Activated naive CD8-positive, alpha-beta T cell treated with anti-CD3 and anti-CD28 coated beads, Interleukin-2, amount 50 U/mL, for 16 hours (primary cell): ENCODE measurements around the gene MARK2.
"Not testable (repeated sequence)": the region's sequence is repeated elsewhere in the genome, so short reads cannot be mapped to it uniquely, and the experiment has no call there.

Experiments
- DNase-seq: peaks from one replicate; pipeline ENCODE4 v3.0.0-alpha.2; 2020; ENCODE audit warnings: low read depth, low spot score

Gene MARK2

DNA sequence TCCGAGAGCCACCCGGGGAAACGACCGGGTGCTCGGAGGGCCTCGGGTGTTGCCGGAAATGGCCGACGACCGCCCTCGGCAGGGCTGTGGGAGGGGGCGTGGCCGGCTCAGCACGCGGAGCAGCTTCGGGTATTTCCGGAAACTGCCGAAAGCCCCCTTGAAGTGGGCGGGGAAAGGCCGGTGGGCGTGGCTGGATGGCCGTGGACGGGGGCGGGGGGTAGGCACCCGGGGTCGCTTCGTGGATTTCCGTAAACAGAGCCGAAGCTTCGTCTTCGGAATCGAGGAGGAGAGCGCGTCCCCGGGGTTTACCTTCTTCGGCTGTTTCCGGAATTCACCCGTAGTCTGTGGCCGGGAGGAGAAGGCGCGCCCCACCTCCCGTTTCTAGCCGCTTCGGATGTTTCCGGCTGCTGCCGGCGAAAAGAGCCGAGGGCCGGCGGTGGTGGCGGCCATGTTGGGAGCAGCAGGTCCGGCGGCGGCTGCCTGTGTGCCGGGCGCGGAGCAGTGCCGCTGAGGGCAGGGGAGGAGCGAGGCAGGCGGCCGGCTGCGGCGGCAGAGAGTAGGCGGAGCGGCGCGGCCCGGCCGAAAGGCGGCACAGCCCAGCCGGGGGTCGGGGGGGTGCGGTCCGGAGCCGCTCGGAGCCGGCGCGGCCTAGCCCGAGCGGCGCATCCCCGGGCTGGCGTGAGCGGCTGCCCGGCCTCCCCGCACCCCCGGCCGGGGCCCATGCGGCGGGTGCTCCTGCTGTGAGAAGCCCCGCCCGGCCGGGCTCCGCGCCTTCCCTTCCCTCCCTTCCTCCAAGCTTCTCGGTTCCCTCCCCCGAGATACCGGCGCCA, at the start of gene MARK2:
Gene MARK2, plus strand, starts transcription at position 433 of the 830 bp plus-strand sequence. Its CDS starts 397 bp downstream, at position 830.
- DNase-seq, result peak; percentile 99

DNA sequence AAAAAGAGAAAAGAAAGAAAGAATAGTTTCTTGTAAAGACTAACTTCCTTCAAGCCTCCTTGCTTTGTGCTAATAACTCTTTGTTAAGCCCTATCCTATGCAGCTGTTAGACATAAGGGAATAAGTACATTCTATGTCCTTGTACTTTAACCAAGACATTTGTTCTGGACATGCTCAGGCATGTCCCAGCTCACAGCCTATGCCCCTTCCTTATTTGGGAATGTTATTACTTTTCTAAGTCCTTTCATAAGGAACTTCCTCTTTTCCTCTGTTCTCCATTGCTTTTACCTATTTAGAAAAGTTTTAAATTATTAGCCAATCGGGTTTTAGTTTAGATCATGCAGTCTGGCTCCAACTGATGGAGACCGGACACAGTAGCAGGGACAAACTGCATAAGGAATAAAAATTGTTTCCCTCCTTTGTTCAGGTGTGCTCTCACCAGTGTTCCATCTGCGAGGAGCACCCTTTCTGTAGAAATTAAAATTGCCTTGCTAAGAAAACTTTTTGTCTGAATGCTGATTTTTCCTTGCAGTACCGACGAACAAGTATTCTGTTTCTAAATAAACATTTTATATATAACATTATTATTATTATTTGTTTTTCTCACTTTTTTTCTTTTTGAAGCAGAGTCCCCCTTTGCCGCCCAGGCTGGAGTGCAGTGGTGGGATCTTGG, 47.3 kb upstream of the MARK2 start:
- DNase-seq, result no peak

DNA sequence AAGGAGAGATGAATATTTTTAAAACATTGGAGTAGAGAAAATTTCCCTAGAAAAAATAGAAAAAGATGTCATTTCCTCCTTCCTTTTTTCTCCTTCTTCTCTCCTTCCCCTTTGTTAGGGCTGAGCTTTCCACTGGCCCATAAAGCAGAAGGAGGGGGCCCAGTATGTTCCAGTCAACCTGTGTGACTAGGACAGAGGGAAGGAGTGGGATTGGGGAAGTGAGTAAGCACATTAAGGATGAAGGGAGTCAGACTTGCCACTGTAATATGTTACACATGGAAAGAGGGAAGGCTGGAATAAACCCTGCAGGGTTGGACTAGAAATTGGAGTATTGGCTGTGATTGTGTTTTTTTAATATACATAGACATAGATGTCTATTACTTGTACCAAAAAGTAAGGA, 45.7 kb upstream of the MARK2 start:
- no peak for DNase-seq

DNA sequence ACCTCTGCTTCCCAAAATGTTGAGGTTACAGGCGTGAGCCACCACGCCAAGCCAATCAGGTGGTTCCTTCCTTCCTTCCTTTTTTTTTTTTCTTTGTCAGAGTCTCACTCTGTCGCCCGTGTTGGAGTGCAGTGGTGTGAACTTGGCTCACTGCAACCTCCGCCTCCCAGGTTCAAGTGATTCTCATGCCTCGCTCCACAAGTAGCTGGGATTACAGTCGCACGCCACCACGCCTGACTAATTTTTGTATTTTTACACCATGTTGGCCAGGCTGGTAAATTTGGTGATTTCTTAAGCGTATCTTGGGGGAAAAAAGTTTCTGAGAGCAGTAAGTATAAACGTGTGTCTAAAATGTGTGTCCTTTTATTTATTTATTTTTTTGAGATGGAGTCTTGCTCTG, 43.8 kb upstream of the MARK2 start:
- no peak for DNase-seq

DNA sequence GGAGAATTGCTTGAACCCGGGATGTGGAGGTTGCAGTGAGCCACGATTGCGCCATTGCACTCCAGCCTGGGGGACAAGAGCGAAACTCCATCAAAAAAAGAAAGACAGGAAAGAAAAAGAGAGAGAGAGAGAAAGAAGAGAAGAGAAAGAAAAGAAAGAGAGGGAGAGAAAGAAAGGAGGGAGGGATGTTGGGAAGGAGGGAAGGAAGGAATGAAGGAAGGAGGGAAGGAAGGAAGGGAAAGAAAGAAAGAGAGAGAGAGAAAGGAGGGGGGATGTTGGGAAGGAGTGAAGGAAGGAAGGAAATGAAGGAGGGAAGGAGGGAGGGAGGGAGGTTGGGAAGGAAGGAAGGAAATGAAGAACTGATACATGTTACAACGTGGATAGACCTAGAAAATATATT, 38.0 kb upstream of the MARK2 start:
- no peak for DNase-seq

DNA sequence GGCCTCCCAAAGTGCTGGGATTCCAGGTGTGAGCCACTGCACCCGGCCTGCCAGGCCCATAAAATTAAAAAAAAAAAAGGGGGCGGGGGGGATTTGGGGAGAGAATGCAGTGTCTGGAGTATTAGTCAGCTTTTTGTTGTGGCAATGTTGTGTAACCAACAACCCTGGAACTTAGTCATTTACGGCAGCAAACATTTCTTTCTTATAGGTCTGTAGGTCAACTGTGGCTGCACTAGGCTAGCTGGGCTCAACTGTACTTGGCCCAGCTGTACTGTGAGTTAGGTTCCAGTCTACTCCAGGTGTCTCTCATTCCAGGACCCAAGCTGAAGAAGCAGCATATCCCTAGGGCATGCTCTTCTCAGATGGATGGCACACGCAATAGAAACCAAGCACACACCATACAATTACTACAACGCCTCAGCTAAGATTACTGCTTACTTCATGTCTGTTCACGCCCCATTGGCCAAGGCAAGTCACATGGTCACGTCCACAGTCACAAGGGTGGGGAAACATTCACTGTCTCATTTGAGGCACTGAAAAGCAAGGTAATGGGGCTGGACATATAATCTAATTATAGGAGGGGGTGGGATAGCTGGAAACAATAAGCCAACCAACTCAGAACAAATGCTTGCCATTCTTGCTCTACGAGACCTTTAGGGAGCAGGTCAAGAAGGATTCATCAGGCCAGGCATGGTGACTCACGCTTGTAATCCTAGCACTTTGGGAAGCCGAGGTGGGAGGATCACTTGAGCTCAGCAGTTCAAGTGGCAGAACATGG, 36.1 kb upstream of the MARK2 start:
- no peak for DNase-seq

DNA sequence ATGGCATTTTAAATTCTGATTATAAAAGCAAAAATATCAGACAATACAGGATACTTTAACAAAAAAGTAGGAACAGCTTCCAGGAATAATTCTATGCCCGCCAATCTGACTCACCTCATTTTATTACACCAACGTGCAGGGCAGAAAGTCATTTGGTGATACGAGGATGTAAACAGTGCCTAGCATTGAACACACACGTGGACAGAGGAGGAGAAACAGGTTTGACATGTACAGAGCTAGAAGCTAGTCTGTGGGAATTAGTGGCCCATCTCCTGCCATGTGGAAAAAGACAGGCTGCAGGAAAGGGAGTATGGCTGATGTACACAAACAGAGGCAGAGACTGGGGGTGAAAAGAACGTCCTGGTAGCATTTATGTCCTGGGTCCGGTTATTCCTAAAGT, 34.7 kb upstream of the MARK2 start:
- no peak for DNase-seq

DNA sequence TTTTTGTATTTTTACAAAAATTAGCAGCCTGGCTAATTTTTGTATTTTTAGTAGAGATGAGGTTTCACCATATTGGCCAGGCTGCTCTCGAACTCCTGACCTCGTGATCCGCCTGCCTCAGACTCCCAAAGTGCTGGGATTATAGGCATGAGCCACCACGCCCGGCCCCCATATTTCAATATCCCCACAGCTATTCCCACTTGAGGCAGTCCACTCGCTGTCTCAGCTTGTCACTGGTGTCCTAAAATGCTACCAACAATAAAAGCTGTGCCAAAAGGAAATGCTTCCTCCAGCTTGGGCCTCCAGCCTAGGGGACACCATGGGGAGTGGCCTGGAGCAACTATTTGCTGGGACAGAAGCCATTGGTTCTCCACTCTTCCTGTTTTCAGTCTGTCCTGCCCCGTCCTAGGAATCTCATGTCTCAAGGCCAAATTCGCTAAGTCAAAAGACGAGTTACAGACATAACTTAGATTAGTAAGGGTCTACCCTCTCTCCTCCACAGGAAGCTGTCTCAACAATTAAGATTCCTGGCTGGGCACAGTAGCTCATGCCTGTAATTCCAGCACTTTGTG, 33.0 kb upstream of the MARK2 start:
- DNase-seq, result no peak

DNA sequence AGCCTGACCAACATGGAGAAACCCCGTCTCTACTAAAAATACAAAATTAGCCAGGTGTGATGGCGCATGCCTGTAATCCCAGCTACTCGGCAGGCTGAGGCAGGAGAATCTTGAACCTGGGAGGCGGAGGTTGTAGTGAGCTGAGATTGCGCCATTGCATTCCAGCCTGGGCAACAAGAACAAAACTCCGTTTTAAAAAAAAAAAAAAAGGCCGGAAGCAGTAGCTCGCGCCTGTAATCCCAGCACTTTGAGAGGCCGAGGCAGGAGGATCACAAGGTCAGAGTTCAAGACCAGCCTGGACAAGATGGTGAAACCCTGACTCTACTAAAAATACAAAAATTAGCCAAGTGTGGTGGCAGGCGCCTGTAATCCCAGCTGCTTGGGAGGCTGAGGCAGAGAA, 28.5 kb upstream of the MARK2 start:
- DNase-seq, result not testable (repeated sequence)

DNA sequence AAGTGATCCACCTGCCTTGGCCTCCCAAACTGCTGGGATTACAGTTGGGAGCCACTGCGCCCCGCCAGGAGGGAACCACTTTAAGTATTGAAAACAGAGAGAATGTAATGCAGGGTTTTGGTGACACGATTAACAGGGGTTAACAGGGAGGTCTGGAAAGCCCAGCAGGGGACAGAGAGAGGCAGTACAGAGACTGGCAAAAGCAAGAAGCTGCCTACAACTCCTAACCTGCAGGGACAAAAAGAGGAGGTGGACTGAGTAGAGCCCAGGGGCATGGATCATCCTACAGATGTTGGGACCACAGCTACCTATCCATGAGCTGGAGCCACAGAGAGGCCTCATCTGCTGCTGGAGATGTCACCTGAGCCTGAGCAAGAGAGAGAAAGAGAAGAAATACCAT, 27.4 kb upstream of the MARK2 start:
- DNase-seq, result no peak

DNA sequence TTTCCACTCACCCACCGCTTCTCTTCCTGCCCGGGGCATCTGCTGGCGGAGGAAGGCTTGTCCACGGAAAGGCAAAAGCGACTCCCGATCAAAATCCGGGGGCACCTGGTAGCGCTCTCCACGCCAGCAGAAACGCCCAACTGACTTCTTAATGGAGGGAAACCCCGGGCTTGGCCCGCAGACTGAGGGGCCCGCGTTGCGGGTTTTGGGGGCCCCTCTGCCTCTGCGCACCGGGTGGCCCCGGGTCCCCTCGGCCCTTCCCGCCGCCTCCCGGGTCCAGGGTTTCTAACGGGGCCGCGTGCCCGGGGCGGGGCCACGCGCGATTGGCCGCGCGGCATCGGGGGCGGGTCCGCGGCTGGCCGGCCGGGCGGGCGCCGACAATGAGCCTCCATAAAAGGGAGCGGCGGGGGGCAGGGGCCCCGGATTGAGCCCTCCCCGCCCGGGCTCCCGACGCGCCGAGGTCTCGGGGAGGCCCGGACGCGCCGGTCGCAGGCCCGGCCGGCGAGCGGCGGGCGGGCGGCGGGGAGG, 25.8 kb upstream of the MARK2 start, which contains the start of gene SPINDOC:
Gene SPINDOC, plus strand, starts transcription at position 422 of the 528 bp plus-strand sequence. CDS start 231 bp downstream, outside the sequence.
- DNase-seq, result peak; percentile 16

DNA sequence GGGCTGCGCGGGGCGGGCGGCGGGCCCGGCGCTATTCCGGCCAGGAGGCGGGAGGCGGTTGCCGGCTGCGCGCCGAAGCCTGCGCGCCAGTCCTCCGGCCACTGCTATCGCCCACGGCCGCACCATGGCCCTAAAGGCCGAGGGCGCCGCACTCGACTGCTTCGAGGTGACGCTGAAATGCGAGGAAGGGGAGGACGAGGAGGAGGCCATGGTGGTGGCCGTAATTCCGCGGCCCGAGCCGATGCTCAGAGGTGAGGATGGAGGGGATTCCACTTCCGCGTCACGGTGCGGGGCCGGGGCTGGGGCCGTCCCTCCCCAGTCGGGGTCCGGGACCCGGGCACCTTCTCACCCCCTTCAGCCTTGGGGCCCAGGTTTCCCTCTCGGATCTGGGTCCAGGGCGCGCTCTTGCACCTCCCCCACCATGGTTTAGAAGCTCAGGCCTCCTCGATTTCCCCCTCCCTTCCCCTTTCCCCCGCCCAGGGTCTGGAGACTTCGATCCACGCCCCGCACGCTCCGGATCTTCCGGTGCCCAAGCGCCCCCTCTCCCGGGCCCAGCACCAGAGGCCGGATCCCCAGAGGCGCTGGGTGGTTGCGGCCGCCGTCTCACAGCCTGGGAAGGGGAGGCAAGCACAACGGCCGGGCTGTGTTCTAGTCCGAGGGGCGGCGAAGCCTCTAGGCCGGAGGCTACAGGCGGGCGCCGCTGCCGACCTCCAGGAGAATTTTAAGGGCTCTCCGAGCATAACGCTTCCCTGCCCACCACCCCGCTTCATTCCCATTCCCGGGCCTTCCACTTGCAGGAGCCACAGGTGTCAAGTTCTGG, 25.1 kb upstream of the MARK2 start:
- DNase-seq, result no peak

DNA sequence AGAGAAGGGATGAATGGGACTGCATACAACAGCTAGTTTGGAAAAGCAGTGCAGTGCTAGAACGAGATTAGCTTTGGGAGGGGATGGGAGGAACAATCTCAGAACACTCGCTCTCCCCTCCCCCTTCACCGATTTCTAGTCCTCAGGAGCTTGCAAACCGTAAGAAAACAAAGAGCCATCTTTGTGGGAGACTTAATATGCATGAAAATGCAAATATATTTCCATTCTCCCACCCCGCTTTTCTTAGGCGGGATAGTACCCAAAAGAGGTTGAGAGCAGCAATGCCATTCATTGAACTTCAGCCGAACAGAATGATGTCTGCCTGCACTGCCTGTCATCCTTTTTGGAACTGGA, 24.6 kb upstream of the MARK2 start:
- DNase-seq, result no peak

DNA sequence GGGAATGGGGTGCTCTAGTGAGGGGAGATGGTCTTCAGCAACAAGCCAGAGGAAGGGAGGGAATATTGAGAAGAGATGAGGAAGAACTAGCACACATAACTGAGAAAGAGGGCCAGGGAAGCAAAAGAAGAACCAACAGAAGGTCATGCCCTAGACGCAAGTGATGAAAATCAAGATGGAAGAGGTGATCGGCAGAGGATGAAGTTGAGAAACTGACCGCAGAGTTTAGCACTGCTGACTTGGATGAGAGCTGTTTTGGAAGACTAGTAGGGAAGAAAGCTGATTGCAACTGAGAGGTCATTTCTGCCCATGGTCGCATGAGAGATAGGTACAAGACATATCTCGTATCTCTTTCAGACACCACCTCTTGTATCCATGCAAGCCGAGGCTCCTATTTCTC, 22.7 kb upstream of the MARK2 start:
- no peak for DNase-seq

DNA sequence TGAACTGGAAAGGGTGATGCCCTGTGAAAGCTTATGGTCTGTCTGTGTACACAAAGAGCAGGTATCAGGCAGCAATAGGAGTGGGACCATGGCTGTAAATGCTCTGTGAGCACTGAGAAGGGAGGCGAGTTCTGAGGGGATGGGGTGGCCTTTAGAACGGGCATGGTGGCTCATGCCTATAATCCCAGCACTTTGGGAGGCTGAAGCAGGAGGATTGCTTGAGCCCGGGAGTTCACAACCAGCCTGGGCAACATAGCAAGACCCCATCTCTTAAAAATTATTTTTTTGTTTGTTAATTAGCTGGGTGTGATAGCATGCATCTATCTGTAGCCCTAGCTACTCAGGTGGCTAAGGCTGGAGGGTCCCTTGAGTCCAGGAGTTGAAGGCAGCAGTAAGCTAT, 22.2 kb upstream of the MARK2 start:
- DNase-seq, result no peak

DNA sequence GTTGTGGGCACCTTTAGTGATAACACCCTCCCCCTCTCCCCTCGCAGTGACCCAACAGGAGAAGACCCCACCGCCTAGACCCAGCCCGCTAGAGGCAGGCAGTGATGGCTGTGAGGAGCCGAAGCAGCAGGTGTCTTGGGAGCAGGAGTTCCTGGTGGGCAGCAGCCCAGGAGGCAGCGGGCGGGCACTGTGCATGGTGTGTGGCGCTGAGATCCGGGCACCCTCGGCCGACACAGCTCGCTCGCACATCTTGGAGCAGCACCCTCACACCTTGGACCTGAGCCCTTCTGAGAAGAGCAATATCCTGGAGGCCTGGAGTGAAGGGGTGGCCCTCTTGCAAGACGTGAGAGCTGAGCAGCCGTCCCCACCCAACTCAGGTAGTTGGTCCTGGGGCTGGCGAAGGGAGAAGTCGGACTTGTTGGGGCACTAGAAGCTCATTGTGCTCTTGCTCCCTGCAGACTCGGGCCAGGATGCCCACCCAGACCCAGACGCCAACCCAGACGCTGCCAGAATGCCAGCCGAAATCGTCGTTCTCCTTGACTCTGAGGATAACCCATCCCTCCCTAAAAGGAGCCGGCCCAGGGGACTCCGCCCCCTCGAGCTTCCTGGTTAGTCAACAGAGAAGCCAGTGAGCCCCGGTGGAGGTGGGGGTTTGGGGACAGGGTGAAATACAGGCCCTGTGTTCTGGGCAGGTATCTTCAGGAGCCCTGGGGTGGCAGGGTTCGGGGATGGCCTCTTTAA, 21.0 kb upstream of the MARK2 start:
- DNase-seq, result no peak

DNA sequence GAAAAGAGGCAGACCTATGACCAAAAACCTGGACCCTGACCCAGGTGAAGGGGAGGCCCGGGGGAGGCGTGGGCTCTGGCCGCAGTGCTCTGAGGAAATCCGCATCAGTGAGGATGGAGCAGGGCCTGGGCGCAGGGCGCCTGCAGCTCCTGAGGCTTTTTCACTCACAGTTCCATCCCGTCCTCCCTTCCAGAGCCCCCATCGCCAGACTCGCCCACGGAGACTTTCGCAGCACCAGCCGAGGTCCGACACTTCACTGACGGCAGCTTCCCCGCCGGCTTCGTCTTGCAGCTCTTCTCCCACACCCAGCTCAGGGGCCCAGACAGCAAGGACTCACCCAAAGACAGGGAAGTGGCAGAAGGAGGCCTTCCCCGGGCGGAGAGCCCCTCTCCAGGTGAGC, 20.3 kb upstream of the MARK2 start:
- no peak for DNase-seq

DNA sequence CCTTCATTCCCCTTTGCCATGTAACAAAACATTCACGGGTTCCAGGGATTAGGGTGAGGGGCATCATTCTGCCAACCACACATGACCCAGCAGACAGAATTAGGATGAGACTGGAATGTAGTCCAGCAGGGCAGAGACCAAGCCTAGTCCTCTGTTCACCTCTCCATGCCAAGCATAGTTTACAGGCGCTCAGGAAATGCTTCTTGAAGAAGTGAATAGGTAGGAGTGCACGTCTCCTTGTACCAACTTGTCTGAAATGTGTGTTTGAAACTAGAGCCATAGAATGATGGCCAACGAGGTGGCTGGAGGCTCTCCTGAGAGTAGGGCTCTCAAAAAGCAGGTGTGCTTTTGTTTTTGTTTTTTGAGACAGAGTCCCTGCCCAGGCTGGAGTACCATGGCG, 17.5 kb upstream of the MARK2 start:
- DNase-seq, result no peak

DNA sequence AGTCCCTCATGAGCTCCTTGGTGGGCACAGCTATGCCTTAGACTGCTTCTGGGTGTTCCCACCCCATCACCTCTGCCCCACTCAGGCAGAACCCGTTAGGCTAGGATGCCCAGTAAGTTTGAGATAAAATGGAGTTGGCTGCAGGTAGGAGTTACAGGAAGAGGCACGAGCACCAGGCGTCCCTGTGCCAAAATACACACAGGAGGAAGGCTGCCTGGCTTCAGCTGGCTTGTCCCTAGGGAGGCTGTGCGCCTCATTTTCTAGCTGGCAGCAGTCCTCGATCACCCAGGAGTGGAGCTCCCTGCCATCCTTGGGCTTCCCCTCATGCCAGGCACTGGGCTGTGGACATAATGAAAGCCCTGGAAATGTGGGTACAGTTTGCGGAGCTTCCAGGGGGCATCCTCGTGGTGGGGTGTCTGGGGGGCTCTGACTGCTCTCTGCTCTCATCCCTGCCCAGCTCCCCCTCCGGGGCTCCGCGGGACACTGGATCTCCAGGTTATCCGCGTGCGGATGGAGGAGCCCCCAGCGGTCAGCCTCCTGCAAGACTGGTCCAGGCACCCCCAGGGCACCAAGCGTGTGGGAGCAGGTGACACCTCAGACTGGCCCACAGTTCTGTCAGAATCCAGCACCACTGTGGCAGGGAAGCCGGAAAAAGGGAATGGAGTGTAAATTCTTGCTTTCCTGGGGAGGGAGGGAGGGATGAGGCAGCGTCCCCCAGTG, 12.3 kb upstream of the MARK2 start:
- DNase-seq, result no peak
